Endothelial cell of umbilical vein (primary cell): ENCODE measurements around the gene FLT1. TPM values are rescaled to one million over a fixed set of nuclear protein-coding genes. Genes with fewer than 3 reads are reported as not detected.

Source experiments
- BruUV-seq: library from RNA; stranded (reverse); fragments of 400-500 nt; replicated peaks from 2 replicates; lab custom pipeline; 2021; lab: Mats Ljungman, UMichigan
- CTCF ChIA-PET: fragments of 300-600, 350-600 bp; sonication (Branson Sonifier 250); formaldehyde crosslinking; loops from one replicate; lab custom pipeline; 2021; ENCODE audit warnings: antibody characterized with exemption, inconsistent platforms; lab: Charles Lee
- POLR2A ChIA-PET: fragments of 300-600, 350-600 bp; sonication (Branson Sonifier 250); formaldehyde crosslinking; loops from one replicate; lab custom pipeline; 2021; ENCODE audit warnings: antibody characterized with exemption, inconsistent platforms; lab: Charles Lee
- DNase-seq: peaks from one replicate; pipeline ENCODE4 v3.0.0-alpha.2; 2011; ENCODE audit warnings: low read depth, low spot score
- FAIRE-seq: peaks from 2 replicates; lab custom pipeline; 2011; peaks lifted over from hg19 to GRCh38; lab: Jason Lieb, UNC
- H2AFZ ChIP-seq: 2 replicates; pipeline ENCODE4 v1.6.0; 2012; ENCODE audit warnings: low read depth, low read length, control low read depth, inconsistent platforms
- H3K27ac ChIP-seq: 2 replicates; pipeline ENCODE4 v1.5.1; 2011; ENCODE audit warnings: low read depth, mild to moderate bottlenecking, control low read depth, low read length, moderate library complexity; ENCODE audit not compliant: insufficient read depth
- H3K27me3 ChIP-seq, 2 experiments: 2 replicates each; pipeline versions ENCODE4 v1.6.0 to v1.6.1; 2011; ENCODE audit warnings: low read length in 2 of 2, mixed read lengths in 1 of 2; ENCODE audit not compliant: control insufficient read depth in 2 of 2, insufficient read depth in 2 of 2
- H3K36me3 ChIP-seq, 2 experiments: 2 replicates in 1 of 2; 3 replicates in 1 of 2; pipeline ENCODE4 v1.5.1; 2011; ENCODE audit warnings: low read length in 2 of 2, mild to moderate bottlenecking in 1 of 2, moderate library complexity in 1 of 2; ENCODE audit not compliant: control insufficient read depth in 2 of 2, insufficient read depth in 2 of 2; ENCODE audit errors: extremely low read depth in 1 of 2
- H3K4me1 ChIP-seq: 3 replicates; pipeline ENCODE4 v1.5.1; 2011; ENCODE audit warnings: mild to moderate bottlenecking, low read length; ENCODE audit not compliant: control insufficient read depth, insufficient read depth; ENCODE audit errors: extremely low read depth
- H3K4me2 ChIP-seq: 2 replicates; pipeline ENCODE4 v1.6.1; 2011; ENCODE audit warnings: low read length, control low read depth, mixed read lengths; ENCODE audit not compliant: insufficient read depth
- H3K4me3 ChIP-seq, 3 experiments: fragments of 200-600 bp in 1 of 3; sonication (generic), shearing (Covaris generic) in 1 of 3; replicated peaks in 1 of 3; 2 replicates each; pipeline ENCODE4 v1.5.1; 2011 to 2016; ENCODE audit warnings: control low read depth in 3 of 3, low read length in 3 of 3, mild to moderate bottlenecking in 2 of 3, inconsistent platforms in 1 of 3, low read depth in 1 of 3, moderate library complexity in 1 of 3; ENCODE audit not compliant: insufficient read depth in 1 of 3
- H3K79me2 ChIP-seq: 2 replicates; pipeline ENCODE4 v1.6.0; 2012; ENCODE audit warnings: low read length, inconsistent platforms; ENCODE audit not compliant: control insufficient read depth, insufficient read depth
- H3K9ac ChIP-seq: replicated peaks from 2 replicates; pipeline ENCODE3; 2011; ENCODE audit warnings: low read length, control low read depth; ENCODE audit not compliant: insufficient read depth; ENCODE audit errors: extremely low read depth
- H3K9me1 ChIP-seq: replicated peaks from 3 replicates; pipeline ENCODE4 v1.6.0; 2011; ENCODE audit warnings: mild to moderate bottlenecking, low read length; ENCODE audit not compliant: control insufficient read depth, insufficient read depth; ENCODE audit errors: extremely low read depth
- H3K9me3 ChIP-seq: replicated peaks from 2 replicates; pipeline ENCODE4 v1.5.1; 2012; ENCODE audit warnings: low read length, inconsistent platforms; ENCODE audit not compliant: control insufficient read depth, insufficient read depth
- H4K20me1 ChIP-seq: replicated peaks from 2 replicates; pipeline ENCODE3; 2011; ENCODE audit warnings: mild to moderate bottlenecking, low read length; ENCODE audit not compliant: control insufficient read depth, insufficient read depth; ENCODE audit errors: extremely low read depth
- EZH2 ChIP-seq: IDR thresholded peaks from 2 replicates; pipeline ENCODE4 v1.6.1; 2012; ENCODE audit warnings: borderline replicate concordance, low read depth, mild to moderate bottlenecking, moderate library complexity, low read length, inconsistent platforms; ENCODE audit not compliant: severe bottlenecking
- FOS ChIP-seq: IDR thresholded peaks from 2 replicates; pipeline ENCODE4 v1.6.1; 2011; ENCODE audit warnings: mild to moderate bottlenecking, low read length, moderate library complexity, borderline replicate concordance; ENCODE audit not compliant: insufficient read depth
- GATA2 ChIP-seq: IDR thresholded peaks from 2 replicates; pipeline ENCODE4 v1.7.0; 2011; ENCODE audit warnings: low read depth, mild to moderate bottlenecking, moderate library complexity, mixed read lengths, low read length; ENCODE audit not compliant: insufficient read length, insufficient read depth
- JUN ChIP-seq: IDR thresholded peaks from 2 replicates; pipeline ENCODE4 v1.6.1; 2011; ENCODE audit warnings: borderline replicate concordance, low read depth; ENCODE audit not compliant: insufficient read length, insufficient read depth
- MYC ChIP-seq: IDR thresholded peaks from one replicate; pipeline ENCODE4 v1.6.1; 2011; ENCODE audit warnings: mild to moderate bottlenecking, low read depth, low read length
- POLR2A ChIP-seq: IDR thresholded peaks from 2 replicates; pipeline ENCODE4 v1.6.1; 2012; ENCODE audit warnings: low read depth, mild to moderate bottlenecking, control low read depth, low read length
- POLR2AphosphoS5 ChIP-seq: IDR thresholded peaks from 2 replicates; pipeline ENCODE4 v1.6.1; 2012; ENCODE audit warnings: low read depth, mild to moderate bottlenecking, control low read depth, low read length, moderate library complexity; ENCODE audit not compliant: insufficient read depth
- dilution Hi-C: fragments of 300-500 bp; cut with MboI; formaldehyde crosslinking; loops from one replicate; pipeline ENCODE4 v1.15.0; 2019; ENCODE audit warnings: low sequenced_read_pairs; ENCODE audit not compliant: extremely low pct_ligation_motif_present
- intact Hi-C: fragments of 100-400 bp; cut with micrococcal nuclease; formaldehyde crosslinking; loops from one replicate; pipeline ENCODE4 v1.10.0; 2022
- polyA plus RNA-seq, 4 experiments: library from polyadenylated mRNA; depleted of rRNA in 3 of 4; stranded (reverse) in 3 of 4; unstranded in 1 of 4; fragments of >200 nt; gene quantifications; 2 replicates each; pipeline versions ENCODE4 v1.2.1 to v1.2.3, GENCODE V29; 2011 to 2012; ENCODE audit warnings: missing spikeins in 1 of 4
- total RNA-seq: library from RNA; stranded (reverse); gene quantifications from 2 replicates; pipeline ENCODE4 v1.2.3, GENCODE V29; 2021
- TF ChIP-seq, protein P1 (sequence below): IDR thresholded peaks from 2 replicates; pipeline ENCODE4 v1.6.1; 2011; ENCODE audit not compliant: insufficient read depth, insufficient read length
- TF ChIP-seq, protein P2 (sequence below), 2 donors: IDR thresholded peaks; 1 replicate in 1 of 2; 2 replicates in 1 of 2; pipeline ENCODE4 v1.5.1; 2011; ENCODE audit warnings: low read length in 2 of 2, mild to moderate bottlenecking in 2 of 2, moderate library complexity in 2 of 2, control low read depth in 1 of 2, inconsistent platforms in 1 of 2, low read depth in 1 of 2; ENCODE audit not compliant: insufficient read depth in 1 of 2; ENCODE audit errors: extremely low read depth in 1 of 2

Gene FLT1
- total and polyA plus RNA-seq, 2 donors (not counting 3 experiments of a cell fraction or from before 2014, with no cell fraction given): 16.0 to 104 TPM

DNA sequence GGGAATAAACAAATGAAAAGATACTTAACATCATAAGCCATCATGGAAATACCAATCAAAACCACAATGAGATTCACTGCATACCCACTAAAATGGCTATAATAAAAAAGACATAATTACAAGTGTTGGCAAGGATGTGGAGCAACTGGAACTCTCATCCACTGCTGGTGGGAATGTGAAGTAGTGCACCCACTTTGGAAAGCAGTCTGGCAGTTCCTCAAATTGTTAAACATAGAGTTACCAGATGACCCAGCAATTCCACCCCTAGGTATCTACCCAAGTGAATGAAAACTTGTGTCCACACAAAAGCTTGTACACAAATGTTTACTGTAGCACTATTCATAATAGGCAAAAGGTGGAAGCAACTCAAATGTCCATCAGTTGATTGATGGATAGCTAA is 46.9 kb downstream of the FLT1 start:
- CTCF ChIA-PET: no interaction called here
- H3K27me3 ChIP-seq: no peaks in the 10 kb centered on the region
- H4K20me1 ChIP-seq: no peaks in the 10 kb centered on the region
- H3K4me2 ChIP-seq: no peak overlapping the region
- H3K36me3 ChIP-seq: peaks cover 0 to 3% of the 10 kb centered on the region in 2 experiments
- no peak overlapping the region for H3K9ac ChIP-seq
- peaks cover 37% of the 10 kb centered on the region for H3K79me2 ChIP-seq
- FAIRE-seq: no peak
- no peaks in the 10 kb centered on the region for H3K9me1 ChIP-seq
- dilution Hi-C loops (no loop called here), intact Hi-C loops (no loop called here)
- POLR2A ChIA-PET: no interaction called here
- no peak overlapping the region for H3K27ac ChIP-seq
- H3K4me1 ChIP-seq: peaks cover 26% of the 10 kb centered on the region
- no TSS peak for BruUV-seq
- no peak overlapping the region for H2AFZ ChIP-seq
- no peaks in the 10 kb centered on the region for H3K9me3 ChIP-seq
- no peak for DNase-seq
- H3K4me3 ChIP-seq: no peak overlapping the region
- TF ChIP-seq POLR2AphosphoS5 (no peak), POLR2A (no peak), GATA2 (no peak), EZH2 (no peak), FOS (no peak), JUN (no peak), MYC (no peak)
- TF ChIP-seq, protein P1, sequence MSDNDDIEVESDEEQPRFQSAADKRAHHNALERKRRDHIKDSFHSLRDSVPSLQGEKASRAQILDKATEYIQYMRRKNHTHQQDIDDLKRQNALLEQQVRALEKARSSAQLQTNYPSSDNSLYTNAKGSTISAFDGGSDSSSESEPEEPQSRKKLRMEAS: no peak
- TF ChIP-seq, protein P2, sequence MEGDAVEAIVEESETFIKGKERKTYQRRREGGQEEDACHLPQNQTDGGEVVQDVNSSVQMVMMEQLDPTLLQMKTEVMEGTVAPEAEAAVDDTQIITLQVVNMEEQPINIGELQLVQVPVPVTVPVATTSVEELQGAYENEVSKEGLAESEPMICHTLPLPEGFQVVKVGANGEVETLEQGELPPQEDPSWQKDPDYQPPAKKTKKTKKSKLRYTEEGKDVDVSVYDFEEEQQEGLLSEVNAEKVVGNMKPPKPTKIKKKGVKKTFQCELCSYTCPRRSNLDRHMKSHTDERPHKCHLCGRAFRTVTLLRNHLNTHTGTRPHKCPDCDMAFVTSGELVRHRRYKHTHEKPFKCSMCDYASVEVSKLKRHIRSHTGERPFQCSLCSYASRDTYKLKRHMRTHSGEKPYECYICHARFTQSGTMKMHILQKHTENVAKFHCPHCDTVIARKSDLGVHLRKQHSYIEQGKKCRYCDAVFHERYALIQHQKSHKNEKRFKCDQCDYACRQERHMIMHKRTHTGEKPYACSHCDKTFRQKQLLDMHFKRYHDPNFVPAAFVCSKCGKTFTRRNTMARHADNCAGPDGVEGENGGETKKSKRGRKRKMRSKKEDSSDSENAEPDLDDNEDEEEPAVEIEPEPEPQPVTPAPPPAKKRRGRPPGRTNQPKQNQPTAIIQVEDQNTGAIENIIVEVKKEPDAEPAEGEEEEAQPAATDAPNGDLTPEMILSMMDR (IDR thresholded peaks at IDR 0.05; ENCODE audit: extremely low read depth in 1 of 2, insufficient read depth in 1 of 2, low read depth in 1 of 2, low read length in 2 of 2): no peak
